Lung (tissue), 12 donors: Measurements from ENCODE around the gene AHDC1. TPM values are rescaled to one million over a fixed set of nuclear protein-coding genes. Genes with fewer than 3 reads are reported as not detected.

Source experiments
- ATAC-seq: fragments of 200-7000 bp; cut with Tn5 transposase; one replicate; pipeline ENCODE4 v1.9.1; 2020; ENCODE audit warnings: moderate number of reproducible peaks; ENCODE audit not compliant: insufficient read depth, low FRiP score
- DNase-seq, 3 donors: peaks; one replicate each; pipeline ENCODE4 v3.0.0-alpha.2; 2013 to 2017
- H3K27ac ChIP-seq, 2 donors: one replicate each; pipeline ENCODE4 v1.5.1; 2013; ENCODE audit warnings: mild to moderate bottlenecking in 2 of 2, moderate library complexity in 2 of 2, control low read depth in 1 of 2, inconsistent platforms in 1 of 2, low read depth in 1 of 2, low read length in 1 of 2
- H3K27me3 ChIP-seq, 3 donors: one replicate each; pipeline ENCODE4 v1.5.1; 2013; ENCODE audit warnings: low read length in 2 of 3; ENCODE audit not compliant: control insufficient read depth in 3 of 3, insufficient read depth in 3 of 3
- H3K36me3 ChIP-seq, 4 donors: one replicate each; pipeline ENCODE4 v1.5.1; 2013; ENCODE audit warnings: low read length in 4 of 4, mild to moderate bottlenecking in 1 of 4, moderate library complexity in 1 of 4; ENCODE audit not compliant: control insufficient read depth in 4 of 4, insufficient read depth in 4 of 4
- H3K4me1 ChIP-seq, 5 donors: one replicate each; pipeline ENCODE4 v1.5.1; 2013; ENCODE audit warnings: low read length in 5 of 5, mild to moderate bottlenecking in 2 of 5, moderate library complexity in 1 of 5; ENCODE audit not compliant: control insufficient read depth in 5 of 5, insufficient read depth in 5 of 5
- H3K4me3 ChIP-seq: one replicate; pipeline ENCODE4 v1.5.1; 2013; ENCODE audit warnings: mild to moderate bottlenecking, control low read depth, moderate library complexity
- H3K9ac ChIP-seq, 2 donors: one replicate each; pipeline ENCODE4 v1.5.1; 2013; ENCODE audit warnings: low read length in 2 of 2, control low read depth in 1 of 2; ENCODE audit not compliant: insufficient read depth in 1 of 2
- H3K9me3 ChIP-seq, 4 donors: one replicate each; pipeline ENCODE4 v1.5.1; 2013; ENCODE audit warnings: low read length in 3 of 4, mild to moderate bottlenecking in 1 of 4, moderate library complexity in 1 of 4; ENCODE audit not compliant: control insufficient read depth in 4 of 4, insufficient read depth in 3 of 4
- WGBS, 2 donors: extraction: QIAGEN DNeasy Blood & Tissue Kit; methylation state at CpG; one replicate each; pipeline ENCODE4 v1.1.7; 2013; 5-methylcytosine and 5-hydroxymethylcytosine counted together
- polyA plus RNA-seq, 2 donors: library from polyadenylated mRNA; stranded (reverse); fragments of 200-250 nt; gene quantifications; one replicate each; pipeline ENCODE4 v1.2.1, GENCODE V29; 2013
- total RNA-seq, 2 donors: library from RNA; depleted of rRNA in 1 of 2; stranded (reverse); fragments of >200 nt in 1 of 2; gene quantifications; one replicate each; pipeline ENCODE4 v1.2.1, GENCODE V29; 2014 to 2021
- TF ChIP-seq, protein P1 (sequence below): IDR thresholded peaks from 2 replicates; pipeline ENCODE4 v1.5.1; 2012; ENCODE audit warnings: mild to moderate bottlenecking; ENCODE audit errors: control extremely low read depth, extremely low read depth
- donor health status: control.
- donor health status: control.
- donor health status: Bipolar disorder and iron deficiency.
- donor health status: healthy.
- donor health status: DM: yes; HTN: yes; CAD: no.

The AHDC1 gene
- total and polyA plus RNA-seq, 4 donors: 10.3 to 37.9 (median 21.8) TPM

DNA sequence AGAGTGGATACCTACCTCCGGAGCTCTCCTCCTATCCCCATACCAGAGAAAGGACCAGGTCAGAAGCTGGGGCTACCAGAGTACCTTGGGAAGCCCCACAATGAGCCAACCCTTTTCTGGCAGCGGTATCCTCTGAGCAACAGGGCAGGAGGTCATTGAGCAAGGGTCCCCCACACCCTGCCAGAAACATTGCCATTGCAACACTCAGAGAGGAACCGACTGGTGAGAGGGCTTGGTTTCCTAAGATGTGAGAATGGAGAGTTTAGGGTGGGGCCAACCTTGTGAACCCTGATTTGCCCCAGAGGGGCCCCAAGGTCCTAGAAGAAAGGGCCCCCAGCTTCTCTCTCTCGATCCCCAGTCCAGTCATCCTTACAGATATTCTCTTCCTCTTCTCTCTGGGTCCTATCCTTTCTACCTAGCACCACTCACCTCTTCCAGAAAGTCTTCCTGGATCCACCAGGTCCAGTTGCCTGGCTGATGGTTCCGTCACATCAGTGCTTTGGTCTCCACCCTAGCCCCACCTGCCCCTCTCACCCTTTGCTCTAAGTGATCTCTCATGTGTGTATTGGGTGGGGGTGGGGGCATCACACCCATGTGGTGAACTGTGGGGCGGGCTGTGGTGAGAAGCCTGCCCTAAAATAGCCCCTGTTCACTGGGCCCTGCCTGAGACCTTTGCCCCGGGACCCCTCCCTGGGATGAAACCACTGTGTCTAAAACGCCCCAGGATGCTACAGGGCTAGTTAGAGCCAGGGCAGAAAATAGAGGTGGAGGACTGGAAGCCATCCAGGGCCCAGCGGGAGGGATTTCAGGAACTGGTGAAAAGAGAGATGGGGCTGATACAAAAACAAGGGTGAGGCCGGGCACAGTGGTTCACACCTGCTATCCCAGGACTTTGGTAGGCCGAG is 22.3 kb upstream of the AHDC1 start:
- TF ChIP-seq, protein P1, sequence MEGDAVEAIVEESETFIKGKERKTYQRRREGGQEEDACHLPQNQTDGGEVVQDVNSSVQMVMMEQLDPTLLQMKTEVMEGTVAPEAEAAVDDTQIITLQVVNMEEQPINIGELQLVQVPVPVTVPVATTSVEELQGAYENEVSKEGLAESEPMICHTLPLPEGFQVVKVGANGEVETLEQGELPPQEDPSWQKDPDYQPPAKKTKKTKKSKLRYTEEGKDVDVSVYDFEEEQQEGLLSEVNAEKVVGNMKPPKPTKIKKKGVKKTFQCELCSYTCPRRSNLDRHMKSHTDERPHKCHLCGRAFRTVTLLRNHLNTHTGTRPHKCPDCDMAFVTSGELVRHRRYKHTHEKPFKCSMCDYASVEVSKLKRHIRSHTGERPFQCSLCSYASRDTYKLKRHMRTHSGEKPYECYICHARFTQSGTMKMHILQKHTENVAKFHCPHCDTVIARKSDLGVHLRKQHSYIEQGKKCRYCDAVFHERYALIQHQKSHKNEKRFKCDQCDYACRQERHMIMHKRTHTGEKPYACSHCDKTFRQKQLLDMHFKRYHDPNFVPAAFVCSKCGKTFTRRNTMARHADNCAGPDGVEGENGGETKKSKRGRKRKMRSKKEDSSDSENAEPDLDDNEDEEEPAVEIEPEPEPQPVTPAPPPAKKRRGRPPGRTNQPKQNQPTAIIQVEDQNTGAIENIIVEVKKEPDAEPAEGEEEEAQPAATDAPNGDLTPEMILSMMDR: no peak
- no peaks in the 10 kb centered on the region for H3K9me3 ChIP-seq
- 43 to 65% methylated on average over 11 of the region's 11 CpGs for WGBS, 2 donors
- peaks cover 0 to 15% (median 8%) of the 10 kb centered on the region in 5 donors for H3K4me1 ChIP-seq
- no peak overlapping the region for H3K9ac ChIP-seq
- ATAC-seq: peak; percentile 35
- no peak overlapping the region for H3K4me3 ChIP-seq
- peaks cover 0 to 5% (median 0%) of the 10 kb centered on the region in 4 donors for H3K36me3 ChIP-seq
- DNase-seq: no peak
- H3K27ac ChIP-seq: peak overlapping the region in 1 of 2 donors; percentile 43
- H3K27me3 ChIP-seq: no peaks in the 10 kb centered on the region

DNA sequence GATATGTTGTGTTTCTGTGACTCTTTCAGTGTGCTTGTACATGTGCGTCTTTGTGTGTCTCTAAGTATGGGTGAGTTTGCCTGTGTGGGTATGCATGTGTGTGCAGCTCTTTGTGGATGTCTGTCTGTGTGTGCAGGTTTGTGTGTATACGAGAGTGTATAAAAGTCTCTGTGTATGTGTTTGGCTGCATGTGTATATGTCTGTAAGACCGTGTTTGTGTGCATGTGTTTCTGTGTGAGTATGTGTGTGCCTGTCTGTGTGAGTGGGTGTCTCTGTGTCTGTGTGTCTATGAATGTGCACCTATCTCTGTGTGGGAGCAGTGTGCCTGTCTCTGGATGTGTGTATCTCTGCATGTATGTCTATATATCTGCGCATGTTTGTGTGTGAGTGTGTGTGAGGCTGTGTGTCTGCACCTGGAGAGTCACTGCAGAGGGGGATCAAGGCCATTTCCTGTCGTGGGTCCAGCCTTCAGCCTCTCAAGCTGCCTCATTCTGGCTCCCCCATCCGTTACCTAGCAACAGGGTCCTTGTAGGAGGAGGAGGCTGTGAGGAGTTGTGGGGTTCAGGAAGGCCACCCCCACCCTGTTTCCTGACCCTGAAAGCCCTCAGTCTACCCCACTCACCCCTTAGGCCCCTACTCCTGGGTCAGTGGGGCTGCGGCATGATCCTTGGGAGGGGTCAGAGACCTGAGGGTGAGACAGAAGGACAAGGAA is 20.7 kb upstream of the AHDC1 start:
- no peak for ATAC-seq
- TF ChIP-seq, protein P1: no peak

GRCh38 chr1:27623327-27624212 is 19.6 kb upstream of the AHDC1 start:
- DNase-seq: no peak
- Histone ChIP-seq H3K4me1 (peaks cover 0 to 11% (median 5%) of the 10 kb centered on the region in 5 donors), H3K4me3 (no peak overlapping the region), H3K9me3 (no peaks in the 10 kb centered on the region), H3K36me3 (peaks cover 0 to 5% (median 0%) of the 10 kb centered on the region in 4 donors), H3K9ac (no peak overlapping the region), H3K27ac (peak overlapping the region in 1 of 2 donors; percentile 11), H3K27me3 (no peaks in the 10 kb centered on the region)
- TF ChIP-seq, protein P1: no peak
- ATAC-seq: no peak
- 76 to 82% methylated on average over 13 of the region's 13 CpGs for WGBS, 2 donors

More for the DNA sequence above, 20.7 kb upstream of the AHDC1 start:
- WGBS, 2 donors: 50 to 62% methylated on average over 7 of the region's 7 CpGs
- H3K27ac ChIP-seq: peak overlapping the region in 1 of 2 donors; percentile 43
- H3K4me1 ChIP-seq: peaks cover 0 to 14% (median 5%) of the 10 kb centered on the region in 5 donors
- H3K9me3 ChIP-seq: no peaks in the 10 kb centered on the region
- no peaks in the 10 kb centered on the region for H3K27me3 ChIP-seq
- peaks cover 0 to 5% (median 0%) of the 10 kb centered on the region in 4 donors for H3K36me3 ChIP-seq
- no peak for DNase-seq
- H3K9ac ChIP-seq: no peak overlapping the region
- H3K4me3 ChIP-seq: no peak overlapping the region
